Measurements from ENCODE around the gene TRIM63. TPM values are rescaled to one million over a fixed set of nuclear protein-coding genes. Genes with fewer than 3 reads are reported as not detected.

TRIM63 gene
- polyA plus RNA-seq, 6 donors from 2014 or later: not detected

DNA sequence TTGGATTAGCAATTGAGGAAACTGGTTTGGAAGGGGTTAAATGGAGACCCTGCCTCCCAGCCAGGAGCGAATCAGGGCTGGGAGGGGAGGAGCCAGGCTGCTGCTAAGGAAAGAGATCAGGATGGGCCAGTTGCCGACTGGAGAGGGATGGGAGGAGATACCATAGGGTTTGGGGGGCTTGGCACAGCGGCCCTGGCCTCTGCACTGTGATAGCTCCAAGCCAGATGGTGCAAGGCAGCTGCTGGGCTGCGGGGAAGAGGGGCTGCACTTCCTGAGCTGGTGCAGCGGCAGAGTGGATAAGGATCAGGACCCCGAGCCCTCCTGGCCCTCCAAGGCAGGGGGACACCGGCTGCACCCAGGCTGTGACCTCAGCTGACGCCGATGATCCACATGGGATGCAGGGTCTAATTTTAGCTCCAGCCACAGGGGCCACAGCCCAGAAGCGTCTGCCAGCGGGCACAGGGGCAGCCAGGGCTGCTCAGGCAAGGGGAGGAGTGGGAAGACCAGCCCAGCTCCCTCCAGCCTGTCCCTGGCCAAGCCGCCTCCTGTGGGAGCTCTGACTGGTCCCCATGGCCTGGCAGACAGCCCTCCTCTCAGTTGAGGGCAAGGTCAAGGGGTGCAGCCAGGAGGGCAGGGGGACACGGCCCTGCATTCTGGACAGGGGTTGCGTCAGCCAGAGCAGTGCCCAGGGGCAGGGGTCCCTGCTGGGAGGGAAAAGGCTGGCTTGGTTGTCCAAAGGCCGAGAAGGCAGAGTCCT lies 45.6 kb downstream of the TRIM63 start, which contains the start of gene EXTL1:
TSS of gene EXTL1 (plus strand) at position 129 of the 757 bp plus-strand sequence. CDS start 872 bp downstream, outside the sequence.
- no peak for DNase-seq
- Mint-ChIP-seq H3K27me3 (peaks cover 2 to 18% (median 9%) of the 10 kb centered on the region in 3 donors), H3K36me3 (no peaks in the 10 kb centered on the region), H3K4me1 (no peaks in the 10 kb centered on the region), H3K27ac (peak within 1 kb of the TSS in 3 of 6 donors; percentile 44 to 94 (median 47)), H3K9me3 (no peaks in the 10 kb centered on the region), H3K4me3 (no peak within 1 kb of the TSS)
- no peak for ATAC-seq (ENCODE audit: low read depth in 2 of 2)

- peak overlapping the region in 3 of 6 donors; percentile 44 to 94 (median 47) for H3K27ac Mint-ChIP-seq
Observed at GRCh38 chr1:26020941-26021646, 46.3 kb downstream of the TRIM63 start.

GRCh38 chr1:26020330-26020768 lies 47.1 kb downstream of the TRIM63 start:
- Mint-ChIP-seq H3K9me3 (no peaks in the 10 kb centered on the region), H3K27me3 (peaks cover 3 to 18% (median 9%) of the 10 kb centered on the region in 3 donors), H3K4me3 (no peak overlapping the region), H3K36me3 (no peaks in the 10 kb centered on the region), H3K27ac (no peak overlapping the region), H3K4me1 (no peaks in the 10 kb centered on the region)
- DNase-seq: no peak
- no peak for ATAC-seq (ENCODE audit: low read depth in 2 of 2)

More at GRCh38 chr1:26020941-26021646, 46.3 kb downstream of the TRIM63 start:
- no peaks in the 10 kb centered on the region for H3K36me3 Mint-ChIP-seq
- H3K4me3 Mint-ChIP-seq: no peak overlapping the region
- H3K9me3 Mint-ChIP-seq: no peaks in the 10 kb centered on the region
- H3K4me1 Mint-ChIP-seq: no peaks in the 10 kb centered on the region
- no peak for DNase-seq
- ATAC-seq (ENCODE audit: low read depth in 2 of 2): no peak
- peaks cover 3 to 18% (median 9%) of the 10 kb centered on the region in 3 donors for H3K27me3 Mint-ChIP-seq

DNA sequence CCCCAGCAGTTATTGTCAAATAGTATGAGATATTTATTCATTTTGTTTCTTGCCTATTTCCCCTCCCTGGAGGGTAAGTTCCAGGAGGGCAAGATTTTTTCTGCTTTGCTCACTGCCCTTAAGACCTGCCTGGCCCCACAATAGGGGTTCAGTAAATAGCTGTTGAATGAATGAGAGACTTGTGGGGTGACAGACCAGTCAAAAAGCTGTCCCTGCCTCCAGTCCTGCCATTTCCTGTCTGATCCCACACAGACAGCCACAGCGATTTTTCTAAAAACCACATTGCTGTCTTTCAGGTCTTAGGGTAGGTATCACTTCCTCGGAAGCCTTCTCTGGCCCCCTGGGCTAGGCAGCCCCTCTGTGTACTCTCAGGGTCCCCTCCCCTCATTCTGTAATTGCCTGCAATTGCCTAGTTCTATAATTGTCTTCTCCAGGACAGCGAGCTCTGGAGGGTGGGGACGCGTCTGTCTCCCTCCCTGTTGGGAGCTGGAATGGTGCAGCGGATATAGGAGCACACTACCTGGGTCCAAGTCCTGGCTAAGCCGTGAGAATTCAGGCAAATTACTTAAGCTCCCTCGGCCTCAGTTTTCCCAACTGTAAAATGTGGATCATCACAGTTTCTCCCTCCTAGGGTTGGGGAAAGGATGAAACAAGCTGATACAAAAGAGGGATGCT lies 47.7 kb downstream of the TRIM63 start:
- Mint-ChIP-seq H3K9me3 (no peaks in the 10 kb centered on the region), H3K36me3 (no peaks in the 10 kb centered on the region), H3K4me1 (no peaks in the 10 kb centered on the region), H3K4me3 (no peak overlapping the region), H3K27ac (no peak overlapping the region), H3K27me3 (peaks cover 3 to 18% (median 9%) of the 10 kb centered on the region in 3 donors)
- ATAC-seq (ENCODE audit: low read depth in 2 of 2) (no peak), DNase-seq (no peak)

DNA sequence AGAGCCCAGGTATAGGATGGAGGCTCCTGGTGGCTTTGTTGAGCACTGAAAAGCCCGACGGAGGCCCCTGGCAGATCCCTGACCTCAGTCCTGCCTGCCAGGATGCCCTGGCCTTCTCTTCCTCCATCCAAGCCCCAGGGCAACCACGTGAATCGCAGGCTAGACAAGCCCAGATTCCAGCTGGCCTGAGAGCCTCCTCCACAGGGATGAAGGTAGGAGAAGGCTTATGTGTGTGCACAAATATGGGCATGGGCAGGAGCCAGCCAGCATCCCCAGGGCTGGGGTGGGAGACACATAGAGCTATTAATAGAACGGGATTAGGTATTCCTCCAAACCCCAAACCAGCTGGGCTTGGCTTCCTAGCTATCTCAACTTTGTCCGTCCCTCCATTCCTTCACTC lies 49.8 kb downstream of the TRIM63 start:
- ATAC-seq (ENCODE audit: low read depth in 2 of 2): no peak
- DNase-seq: no peak
- Mint-ChIP-seq H3K27ac (no peak overlapping the region), H3K4me1 (no peaks in the 10 kb centered on the region), H3K4me3 (no peak overlapping the region), H3K36me3 (no peaks in the 10 kb centered on the region), H3K9me3 (no peaks in the 10 kb centered on the region), H3K27me3 (peaks cover 3 to 18% (median 9%) of the 10 kb centered on the region in 3 donors)

- Mint-ChIP-seq H3K9me3 (no peaks in the 10 kb centered on the region), H3K27ac (peak overlapping the region in 1 of 6 donors; percentile 56)
- peak in 1 of 2 donors; percentile 28 for ATAC-seq (ENCODE audit: low read depth in 2 of 2)
Observed at GRCh38 chr1:26016953-26017545, 50.4 kb downstream of the TRIM63 start.

GRCh38 chr1:26016258-26016952 lies 51.0 kb downstream of the TRIM63 start:
- Mint-ChIP-seq H3K27me3 (peaks cover 3 to 13% (median 5%) of the 10 kb centered on the region in 3 donors), H3K4me1 (no peaks in the 10 kb centered on the region), H3K27ac (no peak overlapping the region), H3K36me3 (no peaks in the 10 kb centered on the region), H3K4me3 (no peak overlapping the region), H3K9me3 (no peaks in the 10 kb centered on the region)
- DNase-seq (no peak), ATAC-seq (ENCODE audit: low read depth in 2 of 2) (no peak)

More at GRCh38 chr1:26016953-26017545, 50.4 kb downstream of the TRIM63 start:
- DNase-seq: no peak
- Mint-ChIP-seq H3K4me3 (no peak overlapping the region), H3K36me3 (no peaks in the 10 kb centered on the region), H3K27me3 (peaks cover 3 to 18% (median 9%) of the 10 kb centered on the region in 3 donors), H3K4me1 (no peaks in the 10 kb centered on the region)

DNA sequence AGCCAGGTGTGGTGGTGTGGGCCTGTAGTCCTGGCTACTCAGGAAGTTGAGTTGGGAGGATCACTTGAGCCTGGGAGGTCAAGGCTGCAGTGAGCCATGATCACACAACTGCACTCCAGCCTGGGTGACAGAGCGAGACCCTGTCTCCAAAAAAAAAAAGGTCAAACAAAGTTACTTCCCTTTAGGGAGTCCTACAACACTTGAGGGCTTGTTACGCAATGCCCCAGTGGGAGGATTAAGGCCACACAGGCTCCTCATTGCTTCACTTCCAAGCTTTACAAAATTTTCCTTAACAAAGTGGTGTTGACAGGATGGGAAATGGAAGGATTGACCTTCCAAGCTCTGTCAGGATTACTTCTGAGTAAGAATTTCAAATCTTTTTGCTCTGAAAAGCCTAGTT lies 52.1 kb downstream of the TRIM63 start:
- Mint-ChIP-seq H3K4me1 (no peaks in the 10 kb centered on the region), H3K27ac (peak overlapping the region in 1 of 6 donors; percentile 69), H3K36me3 (no peaks in the 10 kb centered on the region), H3K4me3 (no peak overlapping the region), H3K27me3 (peaks cover 0 to 10% (median 3%) of the 10 kb centered on the region in 3 donors), H3K9me3 (no peaks in the 10 kb centered on the region)
- no peak for ATAC-seq (ENCODE audit: low read depth in 2 of 2)
- DNase-seq: no peak

DNA sequence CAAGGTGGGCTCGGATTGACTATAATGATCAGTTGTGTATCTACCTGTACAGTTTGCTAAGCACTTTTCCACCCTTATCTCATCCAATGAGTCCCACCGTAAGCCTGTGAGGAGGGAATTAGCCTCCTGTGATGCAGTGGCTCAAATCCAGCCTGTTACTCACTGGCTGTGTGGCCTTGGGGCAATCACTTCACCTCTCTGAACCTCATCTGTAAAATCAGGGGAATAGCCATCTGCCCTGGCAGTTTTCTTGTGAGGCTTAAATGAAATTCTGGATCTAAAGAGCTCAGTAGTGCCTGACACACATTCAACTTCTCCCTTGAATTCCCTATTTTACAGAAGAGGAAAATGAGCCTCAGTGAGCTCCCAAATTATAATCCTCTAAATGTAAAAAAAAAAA lies 53.3 kb downstream of the TRIM63 start:
- H3K9me3 Mint-ChIP-seq: no peaks in the 10 kb centered on the region
- peaks cover 0 to 3% (median 0%) of the 10 kb centered on the region in 3 donors for H3K27me3 Mint-ChIP-seq
- DNase-seq: no peak
- no peak for ATAC-seq (ENCODE audit: low read depth in 2 of 2)
- H3K36me3 Mint-ChIP-seq: no peaks in the 10 kb centered on the region
- H3K4me3 Mint-ChIP-seq: no peak overlapping the region
- H3K27ac Mint-ChIP-seq: no peak overlapping the region
- H3K4me1 Mint-ChIP-seq: no peaks in the 10 kb centered on the region

- H3K4me1 Mint-ChIP-seq: no peaks in the 10 kb centered on the region
- DNase-seq (no peak), ATAC-seq (ENCODE audit: low read depth in 2 of 2) (no peak)
- no peaks in the 10 kb centered on the region for H3K36me3 Mint-ChIP-seq
- no peaks in the 10 kb centered on the region for H3K9me3 Mint-ChIP-seq
- peaks cover 0 to 3% (median 0%) of the 10 kb centered on the region in 3 donors for H3K27me3 Mint-ChIP-seq
- no peak overlapping the region for H3K27ac Mint-ChIP-seq
- H3K4me3 Mint-ChIP-seq: no peak overlapping the region
Observed at GRCh38 chr1:26012864-26013263, 54.6 kb downstream of the TRIM63 start.

DNA sequence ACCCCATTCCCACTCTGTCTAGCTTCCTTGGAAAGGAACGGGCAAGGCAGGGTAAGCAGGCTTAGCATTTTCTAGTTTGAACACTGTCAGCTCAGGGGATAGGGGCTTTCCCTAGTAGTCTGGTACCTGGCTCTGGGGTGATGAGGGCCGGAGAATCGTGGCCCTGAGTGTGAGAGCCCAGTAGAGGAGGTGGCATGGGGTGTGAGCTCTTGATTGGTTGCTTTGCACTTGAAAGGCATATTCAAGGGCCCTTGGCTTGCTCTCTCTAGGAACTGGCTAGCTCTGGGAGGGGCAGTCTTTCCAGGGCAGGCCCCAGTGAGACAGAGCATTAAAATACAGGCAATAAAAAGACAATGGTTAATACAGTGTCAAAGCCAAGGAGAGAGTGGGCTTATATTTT lies 56.6 kb downstream of the TRIM63 start:
- no peak overlapping the region for H3K4me3 Mint-ChIP-seq
- H3K27ac Mint-ChIP-seq: peak overlapping the region in 1 of 6 donors; percentile 50
- no peak for ATAC-seq (ENCODE audit: low read depth in 2 of 2)
- H3K36me3 Mint-ChIP-seq: no peaks in the 10 kb centered on the region
- no peaks in the 10 kb centered on the region for H3K9me3 Mint-ChIP-seq
- H3K4me1 Mint-ChIP-seq: peaks cover 0 to 3% (median 3%) of the 10 kb centered on the region in 3 donors
- peaks cover 0 to 5% (median 0%) of the 10 kb centered on the region in 3 donors for H3K27me3 Mint-ChIP-seq
- no peak for DNase-seq

GRCh38 chr1:26009796-26010447 lies 57.5 kb downstream of the TRIM63 start:
- no peak for ATAC-seq (ENCODE audit: low read depth in 2 of 2)
- H3K36me3 Mint-ChIP-seq: no peaks in the 10 kb centered on the region
- H3K4me3 Mint-ChIP-seq: no peak overlapping the region
- H3K9me3 Mint-ChIP-seq: no peaks in the 10 kb centered on the region
- peaks cover 0 to 3% (median 3%) of the 10 kb centered on the region in 3 donors for H3K4me1 Mint-ChIP-seq
- no peak overlapping the region for H3K27ac Mint-ChIP-seq
- no peak for DNase-seq
- H3K27me3 Mint-ChIP-seq: peaks cover 0 to 5% (median 0%) of the 10 kb centered on the region in 3 donors

All from naive B cell (primary cell).